Ovary (tissue), 10 donors: Measurements from ENCODE around the gene SPTSSA. TPM values are rescaled to one million over a fixed set of nuclear protein-coding genes. Genes with fewer than 3 reads are reported as not detected.
"Not testable (repeated sequence)": the region's sequence is repeated elsewhere in the genome, so short reads cannot be mapped to it uniquely, and the experiment has no call there.

ENCODE experiments used
- DNase-seq, 5 donors: peaks; one replicate each; pipeline ENCODE4 v3.0.0-alpha.2; 2019 to 2020
- H3K27ac ChIP-seq, 2 donors: fragments of 200-600 bp; one replicate each; pipeline versions ENCODE4 v1.5.1 to v1.8.0; 2019 to 2022
- H3K27me3 ChIP-seq: fragments of 200-600 bp; one replicate; pipeline ENCODE4 v1.8.0; 2022
- H3K36me3 ChIP-seq: fragments of 200-600 bp; sonication (generic); one replicate; pipeline ENCODE4 v1.5.1; 2019
- H3K4me1 ChIP-seq: one replicate; pipeline ENCODE4 v1.8.1; 2013; ENCODE audit warnings: mild to moderate bottlenecking, moderate library complexity; ENCODE audit not compliant: insufficient read depth
- H3K4me3 ChIP-seq: fragments of 200-600 bp; sonication (generic); one replicate; pipeline ENCODE4 v1.5.1; 2017
- H3K9me3 ChIP-seq, 2 donors: fragments of 200-600 bp in 1 of 2; sonication (generic) in 1 of 2; one replicate each; pipeline versions ENCODE4 v1.5.1 to v1.8.1; 2013 to 2019; ENCODE audit warnings: mild to moderate bottlenecking in 1 of 2, moderate library complexity in 1 of 2
- CTCF ChIP-seq, 3 donors: fragments of 450-650 bp in 2 of 3; fragments of 200-600 bp in 1 of 3; IDR thresholded peaks; one replicate each; pipeline versions ENCODE4 v1.5.1 to v1.8.0; 2016 to 2022; ENCODE audit warnings: antibody characterized with exemption in 3 of 3, mild to moderate bottlenecking in 1 of 3
- EP300 ChIP-seq: sonication (generic); formaldehyde crosslinking; IDR thresholded peaks from one replicate; pipeline ENCODE4 v1.6.1; 2017; ENCODE audit warnings: antibody characterized with exemption
- POLR2A ChIP-seq: fragments of 450-650 bp; IDR thresholded peaks from one replicate; pipeline ENCODE4 v1.6.1; 2017; ENCODE audit warnings: antibody characterized with exemption, mild to moderate bottlenecking, moderate library complexity
- WGBS, 3 donors: extraction: QIAGEN DNeasy Blood & Tissue Kit in 1 of 3; methylation state at CpG; one replicate each; pipeline versions ENCODE4 v1.1.5 to v1.1.7; 2013 to 2017; 5-methylcytosine and 5-hydroxymethylcytosine counted together
- intact Hi-C, 4 donors: fragments of 100-400 bp; cut with DNase I; formaldehyde crosslinking; loops; one replicate each; pipeline versions ENCODE4 v1.11.0 to v1.15.1; 2022 to 2023
- long read RNA-seq, 3 donors: library from polyadenylated mRNA in 2 of 3; unstranded in 2 of 3; transcript quantifications; one replicate each; pipeline ENCODE4 v2.0.0 and lab custom pipeline, GENCODE V29; 2021 to 2026
- polyA plus RNA-seq, 2 donors: library from polyadenylated mRNA; stranded (reverse); fragments of 200-250 nt in 1 of 2; fragments of 350-450 nt in 1 of 2; fragmentation: Illumina TruSeq in 1 of 2; extraction: RNeasy Lipid Tissue Mini Kit (QIAGEN cat#74804) in 1 of 2; gene quantifications; one replicate each; pipeline ENCODE4 v1.2.3, GENCODE V29; 2013 to 2014
- total RNA-seq, 7 donors: library from RNA; depleted of rRNA in 2 of 7; stranded (reverse); fragments of >200 nt in 2 of 7; fragmentation: NEBNext Ultra II Directional in 3 of 7; extraction: Animal tissue kit (Norgen Biotek cat#: 25700) in 3 of 7; gene quantifications; one replicate each; pipeline versions ENCODE4 v1.1.0 to v1.2.4, GENCODE V29; 2016 to 2023
- donor health status: DM: no; HTN: no; CAD: no; lungs with moderate emphysema.
- donor health status: DM: no; HTN: no; CAD: no.
- donor health status: Bipolar disorder and iron deficiency.
- donor health status: DM: yes; HTN: yes; CAD: no.
- donor health status: DM: no; HTN: no; CAD: no.
- donor health status: DM: yes; HTN: yes; CAD: no.

The SPTSSA gene
- total RNA-seq (10 to 100 TPM; 18.9 to 35.5 (median 24.1) TPM), polyA plus RNA-seq (10 to 100 TPM; 19.8 to 36.1 TPM)
- long read RNA-seq, donor 1, transcript SPTSSA-201 (2 exons, 2,777 nt) = major isoform, 27 of 30 reads
- long read RNA-seq, donor 1, partial matches to known transcripts = 0 of 30 reads
- long read RNA-seq, donor 1, other reads (novel, unspliced or antisense) = 3 of 30 reads
- long read RNA-seq, donor 2, transcript SPTSSA-201 (2 exons, 2,777 nt) = major isoform, 49 of 49 reads
- long read RNA-seq, donor 2, partial matches to known transcripts = 0 of 49 reads
- long read RNA-seq, donor 2, other reads (novel, unspliced or antisense) = 0 of 49 reads
- long read RNA-seq, donor 3, transcript SPTSSA-201 (2 exons, 2,777 nt) = major isoform, 9 of 14 reads
- long read RNA-seq, donor 3, partial matches to known transcripts = 0 of 14 reads
- long read RNA-seq, donor 3, other reads (novel, unspliced or antisense) = 5 of 14 reads

DNA sequence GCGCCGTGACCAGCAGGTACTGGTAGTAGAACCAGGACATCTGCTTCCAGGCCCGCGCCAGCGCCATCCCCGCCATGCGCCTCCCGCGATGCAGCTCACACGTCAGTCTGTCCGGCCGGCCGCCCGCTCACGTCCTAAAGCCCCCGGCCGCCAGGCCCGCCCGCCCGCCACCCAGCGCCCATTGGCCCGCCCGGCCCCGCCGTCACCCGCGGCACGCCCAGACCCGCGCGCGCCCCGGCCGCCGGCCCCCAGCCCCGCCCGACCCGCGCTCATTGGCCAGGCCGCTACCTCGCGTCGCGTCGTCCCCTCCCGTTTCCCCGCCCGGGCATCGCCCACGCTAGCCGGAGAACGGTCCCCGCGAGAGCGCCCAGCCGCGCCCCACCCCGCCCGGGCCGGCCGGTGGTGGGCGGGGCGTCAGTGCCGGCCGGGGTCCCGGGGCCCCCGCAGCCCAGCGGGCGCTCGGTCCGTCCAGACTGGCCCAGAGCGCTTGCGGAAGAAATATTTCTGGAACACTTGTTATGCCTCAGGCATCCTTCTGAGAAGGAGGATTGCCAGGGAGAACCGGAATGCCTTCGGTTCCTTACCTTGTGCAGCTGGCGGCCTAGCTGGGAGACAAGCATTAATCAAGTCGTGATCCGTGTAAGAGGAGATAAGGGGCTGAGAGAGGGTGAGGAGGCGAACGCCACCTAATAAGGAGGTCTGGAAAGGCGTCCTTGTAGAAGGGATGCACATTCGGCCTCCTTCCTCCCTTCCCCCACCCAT, at the start of gene SPTSSA:
TSS of gene SPTSSA (minus strand) at position 109 of the 762 bp plus-strand sequence. CDS start at position 76, 33 bp downstream.
- 0 to 1% (median 1%) methylated on average over 20 to 82 of the region's 82 CpGs for WGBS, 3 donors
- DNase-seq = peak; percentile 93 to 95 (median 94)
- TF ChIP-seq POLR2A (peak; percentile 71), EP300 (no peak)
- Histone ChIP-seq H3K4me1 (peaks cover 4% of the 10 kb centered on the region), H3K27ac (peak within 1 kb of the TSS; percentile 87 to 92), H3K9me3 (no peaks in the 10 kb centered on the region), H3K27me3 (no peaks in the 10 kb centered on the region), H3K36me3 (no peaks in the 10 kb centered on the region), H3K4me3 (peak within 1 kb of the TSS; percentile 57)
- intact Hi-C loops = loop anchor here in 1 of 4 donors (5.0 kb wide), 1 partner anchor 35 kb away; no protein-coding TSS in a partner anchor

GRCh38 chr14:34507884-34508283, 45.8 kb upstream of the SPTSSA start:
- Histone ChIP-seq H3K27ac (no peak overlapping the region), H3K36me3 (no peaks in the 10 kb centered on the region), H3K4me1 (no peaks in the 10 kb centered on the region), H3K9me3 (no peaks in the 10 kb centered on the region), H3K27me3 (no peaks in the 10 kb centered on the region), H3K4me3 (no peak overlapping the region)
- DNase-seq = no peak
- no peak for TF ChIP-seq EP300
- TF ChIP-seq POLR2A = no peak
- no peak for TF ChIP-seq CTCF (IDR thresholded peaks at IDR 0.05)
- intact Hi-C loops = no loop called here
- 93 to 96% (median 96%) methylated on average over 11 of the region's 11 CpGs for WGBS, 3 donors

DNA sequence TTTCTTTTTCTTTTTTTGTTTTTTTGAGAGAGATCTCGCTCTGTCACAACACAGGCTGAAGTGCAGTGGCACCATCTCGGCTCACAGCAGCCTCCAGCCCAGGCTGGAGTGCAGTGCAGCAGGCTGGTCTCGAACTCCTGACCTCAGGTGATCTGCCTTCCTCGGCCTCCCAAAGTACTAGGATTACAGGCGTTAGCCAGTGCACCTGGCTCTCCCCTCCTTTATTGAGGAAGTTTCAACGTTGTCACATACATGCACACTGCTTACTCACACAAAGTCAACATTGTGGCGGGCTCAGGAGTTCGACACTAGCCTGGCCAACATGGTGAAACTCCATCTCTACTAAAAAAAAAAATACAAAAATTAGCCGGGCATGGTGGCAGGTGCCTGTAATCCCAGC, 45.4 kb upstream of the SPTSSA start:
- Histone ChIP-seq H3K27me3 (no peaks in the 10 kb centered on the region), H3K27ac (no peak overlapping the region), H3K4me1 (no peaks in the 10 kb centered on the region), H3K9me3 (no peaks in the 10 kb centered on the region), H3K4me3 (no peak overlapping the region), H3K36me3 (no peaks in the 10 kb centered on the region)
- TF ChIP-seq POLR2A (no peak), EP300 (no peak), CTCF (IDR thresholded peaks at IDR 0.05) (no peak)
- WGBS, 3 donors = 91 to 94% (median 92%) methylated on average over 9 of the region's 9 CpGs
- DNase-seq = no peak
- intact Hi-C loops = no loop called here

- intact Hi-C loops, H3K27ac ChIP-seq, H3K27me3 ChIP-seq, H3K4me3 ChIP-seq, H3K9me3 ChIP-seq, DNase-seq, H3K36me3 ChIP-seq, H3K4me1 ChIP-seq: not testable (repeated sequence)
- 84 to 95% (median 93%) methylated on average over 5 of the region's 5 CpGs for WGBS, 3 donors
Measured at GRCh38 chr14:34505124-34505491, 43.1 kb upstream of the SPTSSA start.

GRCh38 chr14:34504027-34504426, 42.0 kb upstream of the SPTSSA start:
- intact Hi-C loops = not testable (repeated sequence)

More at GRCh38 chr14:34504027-34504426, 42.0 kb upstream of the SPTSSA start:
- not testable (repeated sequence) for DNase-seq, H3K27me3 ChIP-seq, H3K27ac ChIP-seq, H3K4me1 ChIP-seq, H3K36me3 ChIP-seq, H3K9me3 ChIP-seq, H3K4me3 ChIP-seq
- 72 to 94% (median 82%) methylated on average over 9 of the region's 9 CpGs for WGBS, 3 donors
